Measurements from ENCODE around the gene CUL2. TPM values are rescaled to one million over a fixed set of nuclear protein-coding genes. Genes with fewer than 3 reads are reported as not detected.

The CUL2 gene
- total RNA-seq, 4 donors from 2014 or later: 15.0 to 18.7 (median 17.5) TPM

DNA sequence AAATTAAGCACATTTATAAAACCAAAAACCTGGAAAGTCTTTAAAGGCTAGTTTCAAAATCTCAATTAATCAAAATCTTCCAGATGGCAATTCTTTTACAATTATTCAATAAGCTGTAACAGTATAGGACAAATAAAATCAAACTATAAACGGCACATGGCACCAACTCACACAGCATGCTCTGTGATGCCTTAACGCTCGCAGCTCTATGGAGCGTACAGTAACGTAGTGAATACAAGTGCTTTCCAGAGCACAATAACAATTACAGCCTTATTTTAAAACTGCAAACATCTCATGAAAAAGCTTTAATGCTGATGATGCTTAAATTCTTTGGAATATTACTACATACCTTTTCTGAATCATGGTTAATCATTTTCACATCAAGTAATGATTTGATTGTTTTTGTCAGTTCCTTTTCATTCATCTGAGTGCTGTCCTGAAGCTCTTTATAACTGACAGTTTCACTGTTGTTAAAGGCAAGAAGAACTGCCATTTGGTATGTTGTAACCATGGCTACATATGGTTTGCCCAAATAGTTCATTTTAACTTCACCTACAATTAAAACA is 74.2 kb downstream of the CUL2 start:
- TF ChIP-seq POLR2A (IDR thresholded peaks at IDR 0.05): no peak
- TF ChIP-seq, protein P1, sequence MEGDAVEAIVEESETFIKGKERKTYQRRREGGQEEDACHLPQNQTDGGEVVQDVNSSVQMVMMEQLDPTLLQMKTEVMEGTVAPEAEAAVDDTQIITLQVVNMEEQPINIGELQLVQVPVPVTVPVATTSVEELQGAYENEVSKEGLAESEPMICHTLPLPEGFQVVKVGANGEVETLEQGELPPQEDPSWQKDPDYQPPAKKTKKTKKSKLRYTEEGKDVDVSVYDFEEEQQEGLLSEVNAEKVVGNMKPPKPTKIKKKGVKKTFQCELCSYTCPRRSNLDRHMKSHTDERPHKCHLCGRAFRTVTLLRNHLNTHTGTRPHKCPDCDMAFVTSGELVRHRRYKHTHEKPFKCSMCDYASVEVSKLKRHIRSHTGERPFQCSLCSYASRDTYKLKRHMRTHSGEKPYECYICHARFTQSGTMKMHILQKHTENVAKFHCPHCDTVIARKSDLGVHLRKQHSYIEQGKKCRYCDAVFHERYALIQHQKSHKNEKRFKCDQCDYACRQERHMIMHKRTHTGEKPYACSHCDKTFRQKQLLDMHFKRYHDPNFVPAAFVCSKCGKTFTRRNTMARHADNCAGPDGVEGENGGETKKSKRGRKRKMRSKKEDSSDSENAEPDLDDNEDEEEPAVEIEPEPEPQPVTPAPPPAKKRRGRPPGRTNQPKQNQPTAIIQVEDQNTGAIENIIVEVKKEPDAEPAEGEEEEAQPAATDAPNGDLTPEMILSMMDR (IDR thresholded peaks at IDR 0.05): no peak
- intact Hi-C loops (cut with DNase I; ENCODE audit: low total_unique reads): no loop called here

DNA sequence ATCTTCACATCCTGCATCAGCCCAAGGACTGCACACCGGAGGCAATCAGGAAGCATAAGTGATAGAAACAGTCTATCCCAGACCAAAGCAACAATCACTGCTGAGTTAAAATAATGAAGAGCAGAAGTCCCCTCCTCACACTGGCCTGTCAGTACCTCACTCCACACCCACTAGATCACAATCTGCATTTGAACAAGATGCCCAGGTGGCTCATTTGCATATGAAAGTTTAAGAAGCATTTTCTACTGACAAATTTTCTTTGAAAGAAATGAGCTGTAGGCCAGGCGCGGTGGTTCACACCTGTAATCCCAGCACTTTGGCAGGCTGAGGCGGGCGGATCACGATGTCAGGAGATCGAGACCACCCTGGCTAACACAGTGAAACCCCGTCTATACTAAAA is 77.4 kb downstream of the CUL2 start:
- WGBS, 2 donors: 92 to 94% methylated on average over 8 of the region's 8 CpGs
- no peak for TF ChIP-seq POLR2A (IDR thresholded peaks at IDR 0.05)
- TF ChIP-seq, protein P1 (IDR thresholded peaks at IDR 0.05): no peak
- no peak for DNase-seq (ENCODE audit: low spot score in 2 of 2)
- intact Hi-C loops (cut with DNase I; ENCODE audit: low total_unique reads): no loop called here
- H3K4me3 ChIP-seq (ENCODE audit: low read depth, poor library complexity, severe bottlenecking): no peak overlapping the region

More for the DNA sequence above, 74.2 kb downstream of the CUL2 start:
- no peak for DNase-seq (ENCODE audit: low spot score in 2 of 2)
- H3K4me3 ChIP-seq (ENCODE audit: low read depth, poor library complexity, severe bottlenecking): no peak overlapping the region
- WGBS, 2 donors: 88 to 96% methylated on average over 5 of the region's 5 CpGs

DNA sequence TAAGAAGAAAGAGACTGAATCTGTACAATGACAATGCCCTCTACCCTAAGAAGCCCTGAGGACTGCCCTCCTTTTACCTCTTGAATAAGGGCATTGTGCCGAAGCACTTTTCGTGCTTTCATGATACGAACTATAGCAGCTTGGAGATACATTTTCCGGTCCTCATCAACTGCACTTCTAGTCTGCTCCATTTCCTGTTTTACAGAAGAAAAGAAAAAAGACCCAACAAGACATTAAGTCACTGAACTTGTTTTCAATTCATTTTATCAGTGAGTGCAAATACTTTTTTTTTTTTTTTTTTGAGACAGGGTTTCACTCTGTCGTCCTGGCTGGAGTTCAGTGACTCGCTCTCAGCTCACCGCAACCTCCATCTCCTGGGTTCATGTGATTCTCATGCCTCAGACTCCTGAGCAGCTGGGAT is 78.4 kb downstream of the CUL2 start:
- TF ChIP-seq, protein P1 (IDR thresholded peaks at IDR 0.05): no peak
- no peak for TF ChIP-seq POLR2A (IDR thresholded peaks at IDR 0.05)
- no peak for DNase-seq (ENCODE audit: low spot score in 2 of 2)
- intact Hi-C loops (cut with DNase I; ENCODE audit: low total_unique reads): no loop called here
- no peak overlapping the region for H3K4me3 ChIP-seq (ENCODE audit: low read depth, poor library complexity, severe bottlenecking)
- 88 to 94% methylated on average over 7 of the region's 7 CpGs for WGBS, 2 donors

DNA sequence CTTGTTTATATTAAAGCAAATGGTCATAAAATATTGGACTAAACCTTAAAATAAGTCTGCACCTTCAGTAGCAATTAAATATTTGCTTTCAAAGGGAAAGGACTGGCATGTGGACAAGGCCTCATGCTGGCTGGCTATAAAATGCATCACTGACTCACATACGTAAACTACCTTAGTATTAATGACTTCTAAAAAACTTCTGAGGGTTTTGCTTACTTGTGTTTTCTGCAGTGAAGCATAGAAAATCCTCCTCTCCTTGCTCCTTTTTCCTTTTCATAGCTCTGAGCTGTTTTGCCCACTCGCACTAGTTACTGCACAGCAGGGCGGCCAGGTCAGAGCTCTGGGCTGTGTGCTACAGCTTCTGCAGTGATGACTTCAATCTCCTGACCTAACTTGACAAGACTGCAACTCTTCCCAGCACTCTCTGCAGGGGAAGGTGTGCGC is 82.3 kb downstream of the CUL2 start:
- intact Hi-C loops (cut with DNase I; ENCODE audit: low total_unique reads): no loop called here
- 95 to 98% methylated on average over 4 of the region's 4 CpGs for WGBS, 2 donors

DNA sequence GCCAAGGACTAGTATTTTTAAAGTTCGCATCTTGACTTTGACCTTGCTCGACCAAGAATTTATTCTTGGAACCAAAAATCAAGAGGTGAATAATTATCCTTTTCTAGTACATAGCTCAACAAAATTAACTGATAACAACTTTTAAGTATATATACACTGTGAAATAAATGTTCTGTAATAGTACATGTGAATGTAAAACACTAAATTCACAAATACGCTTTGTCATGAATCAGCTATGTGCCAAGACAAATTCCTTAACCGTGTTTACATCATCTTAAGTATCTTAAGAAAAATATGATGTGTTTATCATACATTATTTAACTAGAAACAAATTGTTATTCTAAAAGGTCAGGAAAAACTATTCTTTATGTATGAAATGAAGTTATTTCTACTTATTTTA is 83.3 kb downstream of the CUL2 start:
- WGBS, 2 donors: 80 to 90% methylated on average over 4 of the region's 4 CpGs

More for the DNA sequence above, 82.3 kb downstream of the CUL2 start:
- DNase-seq (ENCODE audit: low spot score in 2 of 2): no peak
- no peak overlapping the region for H3K4me3 ChIP-seq (ENCODE audit: low read depth, poor library complexity, severe bottlenecking)
- TF ChIP-seq POLR2A (IDR thresholded peaks at IDR 0.05): no peak
- TF ChIP-seq, protein P1 (IDR thresholded peaks at IDR 0.05): no peak

More for the DNA sequence above, 83.3 kb downstream of the CUL2 start:
- TF ChIP-seq, protein P1 (IDR thresholded peaks at IDR 0.05): no peak
- TF ChIP-seq POLR2A (IDR thresholded peaks at IDR 0.05): no peak
- DNase-seq (ENCODE audit: low spot score in 2 of 2): no peak
- intact Hi-C loops (cut with DNase I; ENCODE audit: low total_unique reads): no loop called here
- H3K4me3 ChIP-seq (ENCODE audit: low read depth, poor library complexity, severe bottlenecking): no peak overlapping the region
